ENCODE data around the gene IP6K3. TPM values are rescaled to one million over a fixed set of nuclear protein-coding genes. Genes with fewer than 3 reads are reported as not detected.

IP6K3 gene
- total and polyA plus RNA-seq, 3 experiments from 2014 or later: not detected

DNA sequence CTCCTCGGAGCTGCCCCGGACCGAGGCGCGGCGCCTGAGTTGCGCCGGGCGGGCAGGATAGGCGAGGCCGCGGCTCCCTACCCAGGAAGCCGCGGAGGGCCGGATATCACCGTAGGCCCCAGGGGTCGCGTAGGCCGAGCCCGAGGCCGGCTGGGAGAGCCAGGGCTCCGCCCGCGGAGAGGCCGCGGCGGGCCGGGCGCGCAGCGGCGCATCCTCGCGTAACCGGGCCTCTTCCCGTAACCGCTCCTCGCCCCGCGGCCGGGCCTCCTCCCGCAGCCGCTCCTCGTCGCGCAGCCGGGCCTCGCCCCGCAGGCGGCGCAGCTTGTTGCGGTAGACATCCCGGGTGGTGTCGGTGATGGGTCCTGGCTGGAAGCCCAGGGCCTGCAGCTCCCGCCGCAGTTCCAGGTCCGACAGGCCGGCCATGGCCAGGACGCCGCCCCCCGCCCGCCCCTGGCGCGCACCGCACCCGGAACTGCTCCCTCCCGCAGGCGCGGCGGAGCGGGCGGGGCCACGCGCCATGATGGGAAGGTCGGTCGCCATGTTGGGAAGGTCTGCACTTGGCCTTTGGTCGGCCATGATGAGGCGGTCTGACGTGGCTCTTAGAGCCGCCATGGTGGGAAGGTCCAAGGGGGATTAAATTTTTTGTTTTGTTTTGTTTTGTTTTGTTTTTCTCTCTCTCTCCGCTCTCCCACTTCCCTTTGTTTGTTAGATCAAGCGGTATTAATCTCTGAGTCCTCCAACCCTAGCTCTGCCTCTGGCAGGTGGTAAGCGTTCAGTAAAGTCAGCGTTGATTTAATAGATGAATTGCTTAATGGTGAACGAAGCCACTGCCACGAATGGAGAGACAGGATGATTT is 42.2 kb upstream of the IP6K3 start, which contains the start of gene LEMD2:
Gene LEMD2, minus strand, starts transcription at position 437 of the 856 bp plus-strand sequence. Its CDS starts 14 bp downstream, at position 423.
- POLR2A ChIA-PET: interaction anchor here (0.5 to 2.0 kb wide), 6 partner anchors 9 to 856 kb away, joined by 3 to 7 read pairs (median 3); no protein-coding TSS in a partner anchor
- Histone ChIP-seq H3K9me3 (ENCODE audit: low read length) (no peaks in the 10 kb centered on the region), H3K4me1 (ENCODE audit: insufficient read depth, low read length) (peaks cover 32% of the 10 kb centered on the region), H3K4me3 (ENCODE audit: low read length) (peak within 1 kb of the TSS; percentile 57), H3K36me3 (ENCODE audit: insufficient read depth, low read length) (peaks cover 16% of the 10 kb centered on the region), H3K27ac (ENCODE audit: low read depth, low read length) (peak within 1 kb of the TSS; percentile 89), H3K27me3 (ENCODE audit: insufficient read depth, low read length, poor library complexity, severe bottlenecking) (no peaks in the 10 kb centered on the region)
- peak within 1 kb of the TSS; percentile 90 to 99 (median 96) for H3K4me3 Mint-ChIP-seq
- DNase-seq: peak; percentile 83 to 93 (median 87)
- H3K27me3 Mint-ChIP-seq: no peaks in the 10 kb centered on the region
- H3K9me3 Mint-ChIP-seq: no peaks in the 10 kb centered on the region
- peak within 1 kb of the TSS; percentile 94 to 99 (median 98) for H3K27ac Mint-ChIP-seq
- peaks cover 48 to 56% (median 53%) of the 10 kb centered on the region in 3 donors for H3K4me1 Mint-ChIP-seq
- CTCF ChIA-PET: interaction anchor here (0.6 to 3.5 kb wide), 6 partner anchors 8 to 266 kb away, joined by 3 to 20 read pairs (median 3); no protein-coding TSS in a partner anchor
- H3K36me3 Mint-ChIP-seq: peaks cover 0 to 39% (median 0%) of the 10 kb centered on the region in 3 donors

DNA sequence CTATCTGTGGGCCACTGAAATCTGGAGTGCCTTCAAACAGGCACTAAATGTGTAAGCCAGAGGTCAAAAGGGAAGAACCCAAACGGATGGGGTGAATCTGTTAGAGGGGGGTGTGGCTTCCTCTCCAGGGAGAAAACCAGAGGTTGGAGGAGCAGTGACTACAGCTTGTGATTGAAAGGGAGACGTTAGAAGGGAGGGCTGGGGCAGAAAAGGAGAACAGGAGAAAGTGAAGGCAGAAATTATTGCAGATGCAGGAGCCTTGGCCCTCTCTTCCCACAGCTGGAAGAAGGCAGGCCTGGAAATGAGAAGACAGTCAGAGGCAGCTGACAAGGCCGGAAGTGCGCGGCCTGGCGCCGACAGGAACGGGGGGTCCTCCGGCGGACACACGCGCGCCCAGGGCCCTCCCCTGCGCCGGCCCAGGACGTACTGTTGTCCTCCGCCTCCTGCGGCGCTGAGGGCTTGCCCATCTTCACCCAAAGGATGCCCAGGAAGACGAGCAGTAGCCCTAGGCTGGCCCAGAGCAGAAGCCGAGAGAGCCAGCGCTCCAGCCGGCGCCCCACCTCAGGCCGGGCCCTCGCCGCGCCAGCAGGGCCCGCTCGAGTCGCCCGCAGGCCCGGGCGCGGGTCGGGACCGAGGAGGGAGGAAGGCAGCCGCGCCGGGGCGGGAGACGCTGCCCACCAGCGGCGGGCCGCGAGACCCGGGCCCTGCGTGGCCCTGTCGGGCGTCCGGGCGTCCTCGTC is 41.4 kb upstream of the IP6K3 start:
- peaks cover 32% of the 10 kb centered on the region for H3K4me1 ChIP-seq (ENCODE audit: insufficient read depth, low read length)
- H3K27ac ChIP-seq (ENCODE audit: low read depth, low read length): peak overlapping the region; percentile 89
- Mint-ChIP-seq H3K36me3 (peaks cover 0 to 47% (median 0%) of the 10 kb centered on the region in 3 donors), H3K9me3 (no peaks in the 10 kb centered on the region), H3K4me1 (peaks cover 54 to 63% (median 60%) of the 10 kb centered on the region in 3 donors), H3K4me3 (peak overlapping the region; percentile 90 to 99 (median 96)), H3K27me3 (no peaks in the 10 kb centered on the region), H3K27ac (peak overlapping the region; percentile 94 to 99 (median 98))
- no peaks in the 10 kb centered on the region for H3K9me3 ChIP-seq (ENCODE audit: low read length)
- POLR2A ChIA-PET: interaction anchor here (0.5 to 2.0 kb wide), 6 partner anchors 8 to 638 kb away, joined by 3 to 7 read pairs (median 4); partner anchors contain the start of gene RPS10
- peak overlapping the region; percentile 57 for H3K4me3 ChIP-seq (ENCODE audit: low read length)
- H3K36me3 ChIP-seq (ENCODE audit: insufficient read depth, low read length): peaks cover 24% of the 10 kb centered on the region
- H3K27me3 ChIP-seq (ENCODE audit: insufficient read depth, low read length, poor library complexity, severe bottlenecking): no peaks in the 10 kb centered on the region
- CTCF ChIA-PET: interaction anchor here (0.9 to 3.5 kb wide), 7 partner anchors 9 to 367 kb away, joined by 3 to 20 read pairs (median 3); no protein-coding TSS in a partner anchor
- peak; percentile 49 to 75 (median 57) for DNase-seq

DNA sequence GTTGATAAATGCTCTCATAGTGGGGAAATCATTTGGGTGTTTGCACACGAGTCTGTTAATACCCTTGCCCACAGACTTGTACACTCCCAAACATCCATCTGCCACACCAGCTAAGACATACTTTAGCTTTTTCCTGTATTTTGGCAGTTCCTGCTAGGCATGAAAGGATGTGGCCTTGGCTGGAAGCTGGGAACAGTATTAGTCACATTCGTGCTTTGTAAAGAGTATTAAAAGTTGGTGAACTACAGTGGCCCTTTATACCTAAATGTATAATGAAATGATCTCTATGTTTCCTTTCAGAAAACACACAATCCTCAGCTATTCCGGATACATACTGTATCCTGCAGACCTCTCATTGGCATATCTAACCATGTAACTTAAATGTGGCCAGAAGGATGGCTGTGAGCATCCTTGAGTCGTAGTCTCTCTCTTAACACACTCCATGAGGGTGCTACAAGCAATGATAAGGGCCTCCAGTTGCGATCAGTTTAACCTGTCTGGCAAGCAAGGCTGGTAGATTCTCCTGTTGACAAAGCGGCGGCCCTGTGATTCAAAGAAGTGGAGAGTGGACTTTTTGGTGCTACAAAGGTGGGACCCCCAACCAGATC is 40.7 kb upstream of the IP6K3 start:
- peak overlapping the region; percentile 94 to 99 (median 98) for H3K27ac Mint-ChIP-seq
- CTCF ChIA-PET: interaction anchor here (0.7 to 3.5 kb wide), 8 partner anchors 10 to 368 kb away, joined by 3 to 20 read pairs (median 3); no protein-coding TSS in a partner anchor
- no peaks in the 10 kb centered on the region for H3K27me3 ChIP-seq (ENCODE audit: insufficient read depth, low read length, poor library complexity, severe bottlenecking)
- H3K4me3 Mint-ChIP-seq: peak overlapping the region; percentile 90 to 99 (median 96)
- no peak for DNase-seq
- H3K4me3 ChIP-seq (ENCODE audit: low read length): peak overlapping the region; percentile 57
- H3K9me3 Mint-ChIP-seq: no peaks in the 10 kb centered on the region
- H3K4me1 Mint-ChIP-seq: peaks cover 56 to 66% (median 63%) of the 10 kb centered on the region in 3 donors
- peaks cover 32% of the 10 kb centered on the region for H3K4me1 ChIP-seq (ENCODE audit: insufficient read depth, low read length)
- no peaks in the 10 kb centered on the region for H3K27me3 Mint-ChIP-seq
- POLR2A ChIA-PET: interaction anchor here (0.7 to 2.0 kb wide), 2 partner anchors 117 to 639 kb away, joined by 4 to 7 read pairs; partner anchors contain the start of gene RPS10
- no peaks in the 10 kb centered on the region for H3K9me3 ChIP-seq (ENCODE audit: low read length)
- H3K27ac ChIP-seq (ENCODE audit: low read depth, low read length): peak overlapping the region; percentile 89
- peaks cover 31% of the 10 kb centered on the region for H3K36me3 ChIP-seq (ENCODE audit: insufficient read depth, low read length)
- peaks cover 0 to 54% (median 1%) of the 10 kb centered on the region in 3 donors for H3K36me3 Mint-ChIP-seq

DNA sequence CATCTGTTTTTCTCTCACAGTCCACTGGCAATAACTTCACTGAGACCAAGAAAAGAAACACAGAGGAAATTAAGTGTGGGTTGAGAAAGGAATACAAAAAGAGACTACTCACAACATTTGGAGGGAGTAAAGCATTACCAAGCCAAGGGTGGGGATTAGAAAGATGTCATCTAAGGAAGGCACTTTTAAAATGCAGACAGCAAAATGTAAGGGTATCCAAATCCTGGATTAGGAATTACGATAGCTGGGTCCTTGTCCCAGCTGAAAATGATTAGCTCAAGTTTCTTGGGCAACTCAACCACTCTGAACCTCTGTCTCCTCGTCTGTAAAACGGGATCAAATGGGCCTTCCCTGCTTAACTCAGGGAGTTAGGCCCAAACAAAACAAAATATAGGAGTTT is 40.0 kb upstream of the IP6K3 start:
- Mint-ChIP-seq H3K27ac (peak overlapping the region in 6 of 8 donors; percentile 51 to 99 (median 98)), H3K4me1 (peaks cover 61 to 72% (median 68%) of the 10 kb centered on the region in 3 donors), H3K36me3 (peaks cover 5 to 61% (median 5%) of the 10 kb centered on the region in 3 donors), H3K27me3 (no peaks in the 10 kb centered on the region), H3K4me3 (peak overlapping the region; percentile 90 to 99 (median 96)), H3K9me3 (no peaks in the 10 kb centered on the region)
- DNase-seq: no peak
- no peaks in the 10 kb centered on the region for H3K9me3 ChIP-seq (ENCODE audit: low read length)
- H3K27me3 ChIP-seq (ENCODE audit: insufficient read depth, low read length, poor library complexity, severe bottlenecking): no peaks in the 10 kb centered on the region
- CTCF ChIA-PET: interaction anchor here (0.7 to 3.5 kb wide), 4 partner anchors 13 to 241 kb away, joined by 3 to 20 read pairs (median 4); no protein-coding TSS in a partner anchor
- H3K27ac ChIP-seq (ENCODE audit: low read depth, low read length): no peak overlapping the region
- peak overlapping the region; percentile 57 for H3K4me3 ChIP-seq (ENCODE audit: low read length)
- POLR2A ChIA-PET: no interaction called here
- H3K36me3 ChIP-seq (ENCODE audit: insufficient read depth, low read length): peaks cover 34% of the 10 kb centered on the region
- peaks cover 32% of the 10 kb centered on the region for H3K4me1 ChIP-seq (ENCODE audit: insufficient read depth, low read length)

DNA sequence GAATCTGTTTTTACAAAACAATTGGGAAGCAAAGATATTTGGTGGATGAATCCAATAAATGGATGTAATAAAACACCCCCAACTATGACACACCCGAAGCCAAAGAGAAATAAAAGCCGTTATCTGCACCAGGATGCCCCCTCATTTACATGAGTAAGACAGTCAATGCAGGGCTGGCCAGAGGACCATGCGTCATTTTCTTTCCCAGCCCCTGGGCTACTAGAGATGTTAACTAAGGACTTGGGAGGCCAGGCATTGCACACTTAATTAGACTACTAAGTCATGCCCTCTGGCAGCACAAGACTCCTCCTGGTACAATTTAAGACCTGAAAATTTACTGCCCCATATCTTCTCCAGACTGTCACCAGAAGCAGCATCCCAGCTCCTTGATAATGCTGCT is 39.1 kb upstream of the IP6K3 start:
- H3K4me3 Mint-ChIP-seq: peak overlapping the region; percentile 29 to 98 (median 66)
- H3K36me3 Mint-ChIP-seq: peaks cover 5 to 71% (median 5%) of the 10 kb centered on the region in 3 donors
- no peaks in the 10 kb centered on the region for H3K9me3 ChIP-seq (ENCODE audit: low read length)
- no peaks in the 10 kb centered on the region for H3K27me3 ChIP-seq (ENCODE audit: insufficient read depth, low read length, poor library complexity, severe bottlenecking)
- peak overlapping the region in 4 of 8 donors; percentile 23 to 94 (median 58) for H3K27ac Mint-ChIP-seq
- H3K27ac ChIP-seq (ENCODE audit: low read depth, low read length): no peak overlapping the region
- H3K4me1 ChIP-seq (ENCODE audit: insufficient read depth, low read length): peaks cover 32% of the 10 kb centered on the region
- POLR2A ChIA-PET: no interaction called here
- H3K9me3 Mint-ChIP-seq: no peaks in the 10 kb centered on the region
- peaks cover 61 to 73% (median 72%) of the 10 kb centered on the region in 3 donors for H3K4me1 Mint-ChIP-seq
- CTCF ChIA-PET: interaction anchor here (3.5 kb wide), 1 partner anchor 15 kb away, joined by 20 read pairs; no protein-coding TSS in a partner anchor
- no peak for DNase-seq
- H3K27me3 Mint-ChIP-seq: no peaks in the 10 kb centered on the region
- H3K36me3 ChIP-seq (ENCODE audit: insufficient read depth, low read length): peaks cover 40% of the 10 kb centered on the region
- H3K4me3 ChIP-seq (ENCODE audit: low read length): no peak overlapping the region

DNA sequence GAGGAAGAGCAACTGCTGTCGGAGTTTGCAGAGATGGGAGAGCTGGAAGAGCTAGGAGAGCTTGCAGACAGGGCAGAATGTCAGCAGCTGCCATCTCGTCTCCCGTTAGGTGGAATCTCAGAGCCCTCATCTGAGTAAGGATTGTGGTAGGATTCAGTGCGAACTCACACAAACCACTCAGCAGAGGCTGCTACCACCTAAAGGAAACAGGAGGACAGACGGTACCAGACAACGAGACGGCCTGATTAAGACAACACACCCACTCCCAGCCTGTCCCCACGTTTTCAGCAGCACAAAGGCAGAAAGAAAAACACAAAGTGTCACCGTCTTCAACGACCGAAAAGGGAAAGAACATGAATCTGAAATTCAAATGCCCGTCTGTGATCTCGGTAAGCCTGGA is 38.1 kb upstream of the IP6K3 start:
- peak overlapping the region in 2 of 7 donors; percentile 41 to 72 for H3K4me3 Mint-ChIP-seq
- Histone ChIP-seq H3K9me3 (ENCODE audit: low read length) (no peaks in the 10 kb centered on the region), H3K4me1 (ENCODE audit: insufficient read depth, low read length) (peaks cover 32% of the 10 kb centered on the region), H3K4me3 (ENCODE audit: low read length) (no peak overlapping the region), H3K36me3 (ENCODE audit: insufficient read depth, low read length) (peaks cover 49% of the 10 kb centered on the region), H3K27me3 (ENCODE audit: insufficient read depth, low read length, poor library complexity, severe bottlenecking) (no peaks in the 10 kb centered on the region), H3K27ac (ENCODE audit: low read depth, low read length) (no peak overlapping the region)
- peaks cover 5 to 81% (median 5%) of the 10 kb centered on the region in 3 donors for H3K36me3 Mint-ChIP-seq
- H3K9me3 Mint-ChIP-seq: no peaks in the 10 kb centered on the region
- no peaks in the 10 kb centered on the region for H3K27me3 Mint-ChIP-seq
- ChIA-PET POLR2A (no interaction called here), CTCF (no interaction called here)
- H3K27ac Mint-ChIP-seq: peak overlapping the region in 3 of 8 donors; percentile 23 to 94 (median 74)
- peaks cover 64 to 69% (median 68%) of the 10 kb centered on the region in 3 donors for H3K4me1 Mint-ChIP-seq
- no peak for DNase-seq
